IMR-90 (cell line): ENCODE results near the gene HMGCS2.

Source experiments
- BHLHE40 ChIP-seq: fragments of 150-350 bp; IDR thresholded peaks from 2 replicates; pipeline ENCODE4 v1.6.1; 2016; ENCODE audit warnings: mild to moderate bottlenecking, low read depth, low read length
- CHD1 ChIP-seq: IDR thresholded peaks from 2 replicates; pipeline ENCODE4 v1.6.1; 2012; ENCODE audit warnings: low read depth, low read length, improper control_type of control experiment
- CTCF ChIP-seq: conservative IDR thresholded peaks from 2 replicates; pipeline ENCODE4 v1.5.1; 2012; ENCODE audit warnings: mild to moderate bottlenecking, low read depth, low read length, improper control_type of control experiment
- ELK1 ChIP-seq: fragments of 150-350 bp; IDR thresholded peaks from 2 replicates; pipeline ENCODE4 v1.6.1; 2016; ENCODE audit warnings: low read depth, mild to moderate bottlenecking, low read length, moderate library complexity, borderline replicate concordance
- MAFK ChIP-seq: IDR thresholded peaks from 2 replicates; pipeline ENCODE4 v1.6.1; 2012; ENCODE audit warnings: low read depth, low read length, improper control_type of control experiment
- MAZ ChIP-seq: IDR thresholded peaks from 2 replicates; pipeline ENCODE4 v1.6.1; 2012; ENCODE audit warnings: low read depth, mild to moderate bottlenecking, low read length, improper control_type of control experiment, moderate library complexity, borderline replicate concordance
- POLR2A ChIP-seq: IDR thresholded peaks from 2 replicates; pipeline ENCODE4 v1.6.1; 2012; ENCODE audit warnings: mild to moderate bottlenecking, low read depth, low read length
- RCOR1 ChIP-seq: IDR thresholded peaks from 2 replicates; pipeline ENCODE4 v1.6.1; 2012; ENCODE audit warnings: mild to moderate bottlenecking, low read length, improper control_type of control experiment; ENCODE audit not compliant: insufficient replicate concordance
- RFX5 ChIP-seq: IDR thresholded peaks from 2 replicates; pipeline ENCODE4 v1.8.0; 2012; ENCODE audit warnings: low read depth, mild to moderate bottlenecking, low read length, moderate library complexity
- USF2 ChIP-seq: fragments of 150-350 bp; IDR thresholded peaks from 2 replicates; pipeline ENCODE4 v1.6.1; 2017; ENCODE audit warnings: mild to moderate bottlenecking, antibody characterized with exemption, low read length, low read depth

GRCh38 chr1:119731060-119731459 is 37.6 kb downstream of the HMGCS2 start:
- TF ChIP-seq RFX5, result no peak
- TF ChIP-seq CTCF, result no peak
- TF ChIP-seq POLR2A, result no peak
- no peak for TF ChIP-seq BHLHE40
- no peak for TF ChIP-seq CHD1
- TF ChIP-seq USF2, result no peak
- no peak for TF ChIP-seq MAZ
- TF ChIP-seq MAFK, result no peak
- no peak for TF ChIP-seq RCOR1
- TF ChIP-seq ELK1, result no peak
